Ovary (tissue), 9 donors: ENCODE results near the gene RRP36. TPM values are rescaled to one million over a fixed set of nuclear protein-coding genes. Genes with fewer than 3 reads are reported as not detected.

Experiments used
- DNase-seq, 5 donors: peaks; one replicate each; pipeline ENCODE4 v3.0.0-alpha.2; 2019 to 2020
- H3K27ac ChIP-seq, 2 donors: fragments of 200-600 bp; one replicate each; pipeline versions ENCODE4 v1.5.1 to v1.8.0; 2019 to 2022
- H3K27me3 ChIP-seq: fragments of 200-600 bp; one replicate; pipeline ENCODE4 v1.8.0; 2022
- H3K36me3 ChIP-seq: fragments of 200-600 bp; sonication (generic); one replicate; pipeline ENCODE4 v1.5.1; 2019
- H3K4me1 ChIP-seq: one replicate; pipeline ENCODE4 v1.8.1; 2013; ENCODE audit warnings: mild to moderate bottlenecking, moderate library complexity; ENCODE audit not compliant: insufficient read depth
- H3K4me3 ChIP-seq: fragments of 200-600 bp; sonication (generic); one replicate; pipeline ENCODE4 v1.5.1; 2017
- H3K9me3 ChIP-seq, 2 donors: fragments of 200-600 bp in 1 of 2; sonication (generic) in 1 of 2; one replicate each; pipeline versions ENCODE4 v1.5.1 to v1.8.1; 2013 to 2019; ENCODE audit warnings: mild to moderate bottlenecking in 1 of 2, moderate library complexity in 1 of 2
- EP300 ChIP-seq: sonication (generic); formaldehyde crosslinking; IDR thresholded peaks from one replicate; pipeline ENCODE4 v1.6.1; 2017; ENCODE audit warnings: antibody characterized with exemption
- POLR2A ChIP-seq: fragments of 450-650 bp; IDR thresholded peaks from one replicate; pipeline ENCODE4 v1.6.1; 2017; ENCODE audit warnings: antibody characterized with exemption, mild to moderate bottlenecking, moderate library complexity
- WGBS, 3 donors: extraction: QIAGEN DNeasy Blood & Tissue Kit in 1 of 3; methylation state at CpG; one replicate each; pipeline versions ENCODE4 v1.1.5 to v1.1.7; 2013 to 2017; 5-methylcytosine and 5-hydroxymethylcytosine counted together
- intact Hi-C, 4 donors: fragments of 100-400 bp; cut with DNase I; formaldehyde crosslinking; loops; one replicate each; pipeline versions ENCODE4 v1.11.0 to v1.15.1; 2022 to 2023
- polyA plus RNA-seq, 2 donors: library from polyadenylated mRNA; stranded (reverse); fragments of 200-250 nt in 1 of 2; fragments of 350-450 nt in 1 of 2; fragmentation: Illumina TruSeq in 1 of 2; extraction: RNeasy Lipid Tissue Mini Kit (QIAGEN cat#74804) in 1 of 2; gene quantifications; one replicate each; pipeline ENCODE4 v1.2.3, GENCODE V29; 2013 to 2014
- total RNA-seq, 7 donors: library from RNA; depleted of rRNA in 2 of 7; stranded (reverse); fragments of >200 nt in 2 of 7; fragmentation: NEBNext Ultra II Directional in 3 of 7; extraction: Animal tissue kit (Norgen Biotek cat#: 25700) in 3 of 7; gene quantifications; one replicate each; pipeline versions ENCODE4 v1.1.0 to v1.2.4, GENCODE V29; 2016 to 2023
- TF ChIP-seq, protein P1 (sequence below), 3 donors: fragments of 450-650 bp in 2 of 3; fragments of 200-600 bp in 1 of 3; IDR thresholded peaks; one replicate each; pipeline versions ENCODE4 v1.5.1 to v1.8.0; 2016 to 2022; ENCODE audit warnings: antibody characterized with exemption in 3 of 3, mild to moderate bottlenecking in 1 of 3
- donor health status: DM: no; HTN: no; CAD: no; lungs with moderate emphysema.
- donor health status: DM: no; HTN: no; CAD: no.
- donor health status: Bipolar disorder and iron deficiency.
- donor health status: DM: yes; HTN: yes; CAD: no.
- donor health status: DM: no; HTN: no; CAD: no.
- donor health status: DM: yes; HTN: yes; CAD: no.

The RRP36 gene
- total and polyA plus RNA-seq, 9 donors, result 23.6 to 58.7 (median 36.0) TPM

DNA sequence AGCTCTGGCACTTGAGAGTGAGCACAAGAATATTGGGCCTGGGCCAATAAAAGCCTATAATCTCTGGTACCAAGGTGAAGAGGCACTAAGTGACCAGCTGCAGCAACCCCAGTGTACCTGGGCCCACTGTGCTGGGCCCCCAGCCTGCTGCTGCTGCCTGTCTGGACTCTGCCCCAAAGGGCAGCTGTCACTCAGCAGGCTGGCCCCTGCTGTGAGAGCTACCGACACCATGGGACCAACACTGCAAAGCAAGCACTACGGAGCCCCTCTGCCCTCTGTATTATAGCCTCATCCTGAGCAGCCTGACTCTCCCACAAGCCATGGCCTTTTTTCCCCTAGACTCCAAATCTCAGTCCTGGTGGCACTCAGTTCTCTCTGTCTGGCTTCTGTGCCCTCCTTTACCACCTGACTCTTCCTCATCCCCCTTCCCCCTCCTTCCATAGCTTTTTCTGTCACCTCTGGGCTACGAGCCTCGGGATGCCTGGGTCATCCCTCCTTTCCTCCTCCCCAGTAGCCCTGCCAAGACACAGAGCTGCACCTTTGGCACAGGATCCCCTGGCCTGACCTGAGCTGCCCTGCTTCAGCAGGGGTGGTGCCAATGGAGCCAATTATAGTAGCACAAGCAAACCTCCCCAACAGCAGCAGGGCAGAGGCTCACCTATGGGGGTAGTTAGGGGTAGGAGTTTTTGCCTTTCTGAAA is 14.2 kb downstream of the RRP36 start:
- intact Hi-C loops, result no loop called here
- WGBS, 3 donors, result 61 to 67% (median 66%) methylated on average over 4 of the region's 4 CpGs
- Histone ChIP-seq H3K4me3 (no peak overlapping the region), H3K9me3 (no peaks in the 10 kb centered on the region), H3K27me3 (no peaks in the 10 kb centered on the region), H3K36me3 (no peaks in the 10 kb centered on the region), H3K4me1 (no peaks in the 10 kb centered on the region), H3K27ac (no peak overlapping the region)
- no peak for DNase-seq
- TF ChIP-seq POLR2A (no peak), EP300 (no peak)
- TF ChIP-seq, protein P1, sequence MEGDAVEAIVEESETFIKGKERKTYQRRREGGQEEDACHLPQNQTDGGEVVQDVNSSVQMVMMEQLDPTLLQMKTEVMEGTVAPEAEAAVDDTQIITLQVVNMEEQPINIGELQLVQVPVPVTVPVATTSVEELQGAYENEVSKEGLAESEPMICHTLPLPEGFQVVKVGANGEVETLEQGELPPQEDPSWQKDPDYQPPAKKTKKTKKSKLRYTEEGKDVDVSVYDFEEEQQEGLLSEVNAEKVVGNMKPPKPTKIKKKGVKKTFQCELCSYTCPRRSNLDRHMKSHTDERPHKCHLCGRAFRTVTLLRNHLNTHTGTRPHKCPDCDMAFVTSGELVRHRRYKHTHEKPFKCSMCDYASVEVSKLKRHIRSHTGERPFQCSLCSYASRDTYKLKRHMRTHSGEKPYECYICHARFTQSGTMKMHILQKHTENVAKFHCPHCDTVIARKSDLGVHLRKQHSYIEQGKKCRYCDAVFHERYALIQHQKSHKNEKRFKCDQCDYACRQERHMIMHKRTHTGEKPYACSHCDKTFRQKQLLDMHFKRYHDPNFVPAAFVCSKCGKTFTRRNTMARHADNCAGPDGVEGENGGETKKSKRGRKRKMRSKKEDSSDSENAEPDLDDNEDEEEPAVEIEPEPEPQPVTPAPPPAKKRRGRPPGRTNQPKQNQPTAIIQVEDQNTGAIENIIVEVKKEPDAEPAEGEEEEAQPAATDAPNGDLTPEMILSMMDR (IDR thresholded peaks at IDR 0.05), result no peak

DNA sequence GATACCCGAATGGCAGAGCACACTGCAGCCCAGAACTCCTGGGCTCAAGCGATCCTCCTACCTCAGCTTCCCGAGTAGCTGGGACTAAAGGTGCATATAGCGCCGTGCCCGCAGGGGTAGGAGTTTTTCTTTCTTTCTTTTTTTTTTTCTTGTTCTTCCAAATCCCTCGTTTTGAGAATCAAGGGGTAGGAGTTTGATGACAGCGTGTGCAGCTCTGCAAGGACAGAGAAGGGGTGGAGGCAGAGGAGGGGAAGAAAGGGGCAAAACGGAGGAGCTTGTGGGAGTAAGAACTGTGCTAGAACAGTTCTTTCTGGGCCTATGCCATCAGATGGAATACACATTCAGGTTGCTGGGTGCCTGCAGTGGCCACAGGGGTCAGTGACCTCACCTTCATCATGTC is 15.3 kb downstream of the RRP36 start:
- Histone ChIP-seq H3K9me3 (no peaks in the 10 kb centered on the region), H3K4me1 (no peaks in the 10 kb centered on the region), H3K27ac (no peak overlapping the region), H3K27me3 (no peaks in the 10 kb centered on the region), H3K36me3 (no peaks in the 10 kb centered on the region), H3K4me3 (no peak overlapping the region)
- TF ChIP-seq, protein P1 (IDR thresholded peaks at IDR 0.05), result no peak
- TF ChIP-seq EP300 (no peak), POLR2A (no peak)
- intact Hi-C loops, result no loop called here
- WGBS, 3 donors, result 82 to 87% (median 84%) methylated on average over 9 of the region's 9 CpGs
- no peak for DNase-seq

GRCh38 chr6:43037197-43037596 is 15.8 kb downstream of the RRP36 start:
- Histone ChIP-seq H3K27ac (no peak overlapping the region), H3K9me3 (no peaks in the 10 kb centered on the region), H3K4me1 (no peaks in the 10 kb centered on the region), H3K36me3 (no peaks in the 10 kb centered on the region), H3K4me3 (no peak overlapping the region), H3K27me3 (no peaks in the 10 kb centered on the region)
- no peak for DNase-seq
- TF ChIP-seq EP300 (no peak), POLR2A (no peak)
- TF ChIP-seq, protein P1 (IDR thresholded peaks at IDR 0.05), result no peak
- intact Hi-C loops, result no loop called here
- 70 to 79% (median 71%) methylated on average over 5 of the region's 5 CpGs for WGBS, 3 donors

DNA sequence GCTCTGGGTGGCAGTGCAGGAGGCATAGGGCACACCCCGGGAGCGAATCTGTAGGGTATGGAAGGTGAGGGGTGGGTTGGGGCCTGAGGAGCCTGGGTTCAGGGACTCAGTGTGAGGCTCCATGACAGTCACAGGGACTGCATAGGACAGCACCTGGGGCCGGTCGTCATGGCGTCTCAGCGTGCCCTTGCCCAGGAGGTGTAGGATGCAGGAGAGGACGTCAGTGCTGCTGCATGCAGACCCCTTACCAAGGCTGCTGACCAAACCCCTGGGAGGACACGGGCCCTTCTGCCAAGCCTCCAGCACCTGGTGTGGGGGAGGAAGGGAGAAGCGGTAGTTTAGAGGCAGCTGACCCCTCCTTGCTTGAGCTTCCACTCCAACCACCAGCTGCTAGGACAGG is 16.3 kb downstream of the RRP36 start:
- TF ChIP-seq POLR2A (no peak), EP300 (no peak)
- TF ChIP-seq, protein P1 (IDR thresholded peaks at IDR 0.05), result no peak
- no peaks in the 10 kb centered on the region for H3K4me1 ChIP-seq
- H3K4me3 ChIP-seq, result no peak overlapping the region
- no peak overlapping the region for H3K27ac ChIP-seq
- H3K36me3 ChIP-seq, result no peaks in the 10 kb centered on the region
- no peaks in the 10 kb centered on the region for H3K9me3 ChIP-seq
- DNase-seq, result no peak
- no peaks in the 10 kb centered on the region for H3K27me3 ChIP-seq
- intact Hi-C loops, result no loop called here
- WGBS, 3 donors, result 65 to 73% (median 72%) methylated on average over 9 of the region's 9 CpGs
